ENCODE measurements around the gene UGT1A3. TPM values are rescaled to one million over a fixed set of nuclear protein-coding genes. Genes with fewer than 3 reads are reported as not detected.

UGT1A3 gene
- total RNA-seq, 1 donor from 2014 or later, result not detected

DNA sequence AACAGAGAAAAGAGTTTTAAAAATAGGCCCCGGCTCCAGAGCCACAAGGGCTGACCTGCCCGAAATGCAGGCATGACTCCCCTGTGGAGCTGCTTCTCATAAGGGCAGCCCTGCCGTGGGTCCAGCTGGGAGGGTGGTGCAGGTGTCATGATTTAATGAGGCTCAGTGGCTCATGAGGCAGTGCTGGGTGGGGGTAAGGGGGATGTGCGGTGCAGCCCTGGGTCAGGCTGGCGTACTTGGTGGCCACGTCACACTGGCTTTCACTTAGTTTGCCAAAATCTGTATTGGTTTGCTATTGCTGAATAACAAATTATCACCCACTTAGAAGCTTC lies 91.9 kb downstream of the UGT1A3 start:
- H3K4me1 Mint-ChIP-seq (ENCODE audit: low read depth), result no peaks in the 10 kb centered on the region
- DNase-seq (ENCODE audit: low spot score), result no peak
- intact Hi-C loops (cut with micrococcal nuclease), result no loop called here
- H3K36me3 Mint-ChIP-seq (ENCODE audit: low read depth), result no peaks in the 10 kb centered on the region
- H3K27me3 Mint-ChIP-seq (ENCODE audit: low read depth), result peaks cover 4% of the 10 kb centered on the region
- no peaks in the 10 kb centered on the region for H3K9me3 Mint-ChIP-seq
- no peak overlapping the region for H3K27ac Mint-ChIP-seq
- H3K4me3 Mint-ChIP-seq (ENCODE audit: low read depth), result no peak overlapping the region

DNA sequence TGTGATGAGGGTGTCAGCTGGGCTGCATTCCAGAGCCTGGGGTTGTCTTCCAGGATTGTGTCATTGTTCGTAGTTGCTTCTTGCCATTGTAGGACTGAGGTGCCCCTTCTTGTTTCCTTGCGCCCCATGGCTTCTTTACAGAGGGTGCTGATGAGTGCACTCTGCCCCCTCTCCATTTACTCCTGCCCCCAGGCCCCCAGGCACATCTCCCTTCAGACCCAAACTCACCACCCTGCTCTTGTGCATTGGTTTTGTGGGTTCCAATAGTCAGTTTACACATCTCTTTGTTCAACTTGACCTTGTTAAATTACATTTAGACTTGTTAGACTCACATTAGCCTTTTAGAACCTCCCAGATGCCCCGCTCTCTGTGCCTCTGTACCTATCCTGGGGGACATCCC lies 92.4 kb downstream of the UGT1A3 start:
- H3K27me3 Mint-ChIP-seq (ENCODE audit: low read depth), result peaks cover 4% of the 10 kb centered on the region
- H3K4me1 Mint-ChIP-seq (ENCODE audit: low read depth), result no peaks in the 10 kb centered on the region
- intact Hi-C loops (cut with micrococcal nuclease), result no loop called here
- H3K27ac Mint-ChIP-seq, result no peak overlapping the region
- no peaks in the 10 kb centered on the region for H3K36me3 Mint-ChIP-seq (ENCODE audit: low read depth)
- DNase-seq (ENCODE audit: low spot score), result no peak
- no peak overlapping the region for H3K4me3 Mint-ChIP-seq (ENCODE audit: low read depth)
- H3K9me3 Mint-ChIP-seq, result no peaks in the 10 kb centered on the region

DNA sequence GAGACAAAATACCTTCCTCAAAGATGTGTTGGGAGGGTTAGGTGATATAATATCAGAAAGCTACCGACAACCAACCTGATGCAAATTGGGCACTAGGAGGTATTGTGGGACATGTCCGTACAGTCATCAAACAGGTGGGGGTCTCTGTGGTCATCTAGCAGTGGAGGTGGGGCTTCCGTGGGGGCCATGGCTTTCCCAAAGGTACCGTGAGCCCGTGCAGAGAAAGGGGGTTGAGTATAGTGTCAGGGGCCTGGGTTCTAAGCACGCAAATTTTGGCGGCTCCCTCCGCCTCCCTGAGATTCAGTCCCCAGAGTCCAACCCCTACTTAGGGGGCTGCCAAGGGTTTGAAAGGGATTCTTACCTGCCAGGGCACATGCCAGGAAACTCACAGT lies 92.9 kb downstream of the UGT1A3 start:
- Mint-ChIP-seq H3K4me1 (ENCODE audit: low read depth) (no peaks in the 10 kb centered on the region), H3K4me3 (ENCODE audit: low read depth) (no peak overlapping the region), H3K36me3 (ENCODE audit: low read depth) (no peaks in the 10 kb centered on the region), H3K9me3 (no peaks in the 10 kb centered on the region), H3K27me3 (ENCODE audit: low read depth) (peaks cover 4% of the 10 kb centered on the region), H3K27ac (no peak overlapping the region)
- intact Hi-C loops (cut with micrococcal nuclease), result no loop called here
- DNase-seq (ENCODE audit: low spot score), result no peak

DNA sequence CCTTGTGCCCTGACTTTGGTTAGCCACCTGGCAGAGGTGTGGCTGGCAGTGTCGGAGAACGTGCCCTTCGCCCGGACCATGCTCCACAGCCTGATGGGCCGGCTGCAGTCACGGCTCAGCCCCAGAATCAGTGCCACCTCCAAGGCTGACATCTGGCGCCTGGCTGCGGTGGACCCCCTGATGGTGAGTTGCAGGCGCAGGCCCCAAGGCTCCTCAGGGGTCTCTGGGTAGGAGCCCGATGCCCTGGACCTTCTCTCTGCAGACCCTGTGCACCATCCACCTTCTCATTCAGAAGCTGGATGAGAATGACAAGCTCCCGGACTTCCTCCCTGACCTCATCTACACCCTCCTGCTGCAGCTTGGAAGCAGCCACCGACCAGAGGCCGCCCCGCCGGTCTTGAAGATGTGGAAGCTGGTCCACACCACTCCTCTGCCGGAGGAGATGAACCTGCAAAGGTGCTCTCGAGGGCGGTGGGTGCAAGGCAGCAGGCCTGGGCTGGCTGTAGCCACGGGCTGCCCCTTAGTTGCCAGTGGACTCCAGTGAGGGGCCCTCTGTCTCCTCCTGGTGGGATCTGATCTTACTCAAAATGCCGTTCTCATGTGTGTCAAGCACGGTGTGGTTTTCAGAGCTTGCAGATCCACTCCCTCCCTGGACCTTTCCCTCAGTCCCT lies 93.4 kb downstream of the UGT1A3 start:
- DNase-seq (ENCODE audit: low spot score), result no peak
- H3K4me3 Mint-ChIP-seq (ENCODE audit: low read depth), result no peak overlapping the region
- H3K27me3 Mint-ChIP-seq (ENCODE audit: low read depth), result peaks cover 4% of the 10 kb centered on the region

More for the DNA sequence above, 93.4 kb downstream of the UGT1A3 start:
- intact Hi-C loops (cut with micrococcal nuclease), result no loop called here
- no peaks in the 10 kb centered on the region for H3K36me3 Mint-ChIP-seq (ENCODE audit: low read depth)
- no peaks in the 10 kb centered on the region for H3K4me1 Mint-ChIP-seq (ENCODE audit: low read depth)
- no peak overlapping the region for H3K27ac Mint-ChIP-seq
- no peaks in the 10 kb centered on the region for H3K9me3 Mint-ChIP-seq

Other genes starting within 250 kb of the UGT1A3 start
- 9.5 and 11.0 TPM in 2 replicates for gene USP40, start 162.3 kb upstream of the UGT1A3 start, total RNA-seq
- not detected in 2 replicates for gene UGT1A8, start 111.4 kb upstream of the UGT1A3 start, total RNA-seq
- not detected in 2 replicates for gene UGT1A10, start 92.6 kb upstream of the UGT1A3 start, total RNA-seq
- gene UGT1A9, start 57.1 kb upstream of the UGT1A3 start, total RNA-seq, result not detected in 2 replicates
- not detected in 2 replicates for gene UGT1A7, start 47.1 kb upstream of the UGT1A3 start, total RNA-seq
- not detected in 2 replicates for gene UGT1A6, start 36.2 kb upstream of the UGT1A3 start, total RNA-seq
- not detected in 2 replicates for gene UGT1A5, start 16.1 kb upstream of the UGT1A3 start, total RNA-seq
- gene UGT1A4, start 10.3 kb upstream of the UGT1A3 start, total RNA-seq, result not detected in 2 replicates
- not detected in 2 replicates for gene UGT1A1, start 31.2 kb downstream of the UGT1A3 start, total RNA-seq
- gene MROH2A, start 49.3 kb downstream of the UGT1A3 start, total RNA-seq, result not detected in 2 replicates
- gene HJURP, start 125.5 kb downstream of the UGT1A3 start, total RNA-seq, result 50.5 and 52.4 TPM in 2 replicates
- not detected in 2 replicates for gene TRPM8, start 188.3 kb downstream of the UGT1A3 start, total RNA-seq